VCaP (cell line): ENCODE results near the gene ROR1.
A peak's percentile ranks its signal among the peaks of the same experiment; 100 is the strongest.

Source experiments
- H3K27ac ChIP-seq: fragments of 450-650 bp; 2 replicates; pipeline ENCODE4 v1.5.1; 2017
- CTCF ChIP-seq: fragments of 450-650 bp; conservative IDR thresholded peaks from 2 replicates; pipeline ENCODE4 v1.5.1; 2017; ENCODE audit warnings: mild to moderate bottlenecking, moderate library complexity

The ROR1 gene

GRCh38 chr1:64055310-64055709 is 281.5 kb downstream of the ROR1 start:
- H3K27ac ChIP-seq: no peak overlapping the region

GRCh38 chr1:64059556-64059955 is 285.7 kb downstream of the ROR1 start:
- H3K27ac ChIP-seq: no peak overlapping the region
- TF ChIP-seq CTCF: no peak

More at GRCh38 chr1:64055310-64055709, 281.5 kb downstream of the ROR1 start:
- TF ChIP-seq CTCF: no peak

- TF ChIP-seq CTCF: no peak
These were observed 286.9 kb downstream of the ROR1 start for GRCh38 chr1:64060611-64061302.

GRCh38 chr1:64061430-64062104 is 287.8 kb downstream of the ROR1 start:
- no peak for TF ChIP-seq CTCF
- peak overlapping the region; percentile 34 for H3K27ac ChIP-seq

More at GRCh38 chr1:64060611-64061302, 286.9 kb downstream of the ROR1 start:
- H3K27ac ChIP-seq: peak overlapping the region; percentile 34

GRCh38 chr1:64062529-64062928 is 288.7 kb downstream of the ROR1 start:
- no peak for TF ChIP-seq CTCF
- H3K27ac ChIP-seq: peak overlapping the region; percentile 34

- TF ChIP-seq CTCF: no peak
- H3K27ac ChIP-seq: no peak overlapping the region
These were observed 289.2 kb downstream of the ROR1 start for GRCh38 chr1:64062941-64063581.

GRCh38 chr1:64065571-64065970 is 291.8 kb downstream of the ROR1 start:
- H3K27ac ChIP-seq: no peak overlapping the region
- TF ChIP-seq CTCF: no peak
